T-cell (primary cell): ENCODE results near the gene ASCC1. TPM values are rescaled to one million over a fixed set of nuclear protein-coding genes. Genes with fewer than 3 reads are reported as not detected.

Source experiments
- ATAC-seq, 4 experiments: fragments of 200-7000 bp in 3 of 4; fragments of 150-1000 bp in 1 of 4; cut with Tn5 transposase; replicated peaks in 1 of 4; 1 replicate in 3 of 4; 2 replicates in 1 of 4; pipeline ENCODE4 v1.10.0; 2021; ENCODE audit warnings: moderate library complexity in 3 of 4, mild to moderate bottlenecking in 2 of 4, moderate number of reproducible peaks in 1 of 4
- CTCF ChIA-PET, 2 donors: fragments of 300-600 bp; sonication (Branson Sonifier 250); formaldehyde crosslinking; loops; one replicate each; lab custom pipeline; 2022; ENCODE audit warnings: antibody characterized with exemption in 2 of 2; lab: Charles Lee
- POLR2A ChIA-PET, 2 donors: fragments of 300-600 bp; sonication (Branson Sonifier 250); formaldehyde crosslinking; loops; one replicate each; lab custom pipeline; 2022; ENCODE audit warnings: antibody characterized with exemption in 2 of 2; lab: Charles Lee
- DNase-seq, 35 experiments: peaks; one replicate each; pipeline versions ENCODE4 v3.0.0 to v3.0.0-alpha.2; 2013 to 2023
- H3K27ac ChIP-seq: one replicate; pipeline ENCODE4 v1.5.1; 2013; ENCODE audit warnings: low read length
- H3K27me3 ChIP-seq, 2 experiments: replicated peaks in 1 of 2; 1 replicate in 1 of 2; 2 replicates in 1 of 2; pipeline versions ENCODE4 v1.6.1 to v1.7.0; 2013; ENCODE audit warnings: low read length in 1 of 2, mixed read lengths in 1 of 2; ENCODE audit not compliant: control insufficient read depth in 2 of 2, insufficient read depth in 2 of 2; ENCODE audit errors: extremely low read depth in 1 of 2
- H3K36me3 ChIP-seq, 2 donors: 1 replicate in 1 of 2; 2 replicates in 1 of 2; pipeline versions ENCODE4 v1.6.1 to v1.7.0; 2013; ENCODE audit warnings: low read length in 1 of 2; ENCODE audit not compliant: control insufficient read depth in 2 of 2, insufficient read depth in 1 of 2; ENCODE audit errors: extremely low read depth in 1 of 2
- H3K4me1 ChIP-seq, 2 experiments: 1 replicate in 1 of 2; 2 replicates in 1 of 2; pipeline versions ENCODE4 v1.6.1 to v1.7.0; 2013; ENCODE audit warnings: low read length in 2 of 2, mixed read lengths in 1 of 2; ENCODE audit not compliant: insufficient read depth in 2 of 2, control insufficient read depth in 1 of 2; ENCODE audit errors: extremely low read depth in 1 of 2
- H3K4me3 ChIP-seq, 2 donors: 1 replicate in 1 of 2; 2 replicates in 1 of 2; pipeline versions ENCODE4 v1.5.1 to v1.7.0; 2013; ENCODE audit warnings: mild to moderate bottlenecking in 2 of 2, low read length in 1 of 2, moderate library complexity in 1 of 2; ENCODE audit not compliant: control insufficient read depth in 1 of 2; ENCODE audit errors: extremely low read depth in 1 of 2
- H3K9me3 ChIP-seq: 2 replicates; pipeline ENCODE4 v1.7.0; 2013
- H3K27ac Mint-ChIP-seq, 2 donors: one replicate each; pipeline ENCODE4 v1.8.0; 2020 to 2021; ENCODE audit warnings: mild to moderate bottlenecking in 2 of 2, mixed read lengths in 2 of 2
- H3K27me3 Mint-ChIP-seq, 2 donors: one replicate each; pipeline ENCODE4 v1.8.0; 2021 to 2022; ENCODE audit warnings: mixed read lengths in 2 of 2
- H3K36me3 Mint-ChIP-seq: one replicate; pipeline ENCODE4 v1.8.0; 2021; ENCODE audit warnings: mixed read lengths
- H3K4me1 Mint-ChIP-seq, 3 donors: one replicate each; pipeline ENCODE4 v1.8.0; 2020 to 2022; ENCODE audit warnings: mixed read lengths in 3 of 3, mild to moderate bottlenecking in 1 of 3
- H3K4me3 Mint-ChIP-seq, 3 donors: one replicate each; pipeline ENCODE4 v1.8.0; 2020 to 2022; ENCODE audit warnings: mild to moderate bottlenecking in 3 of 3, mixed read lengths in 3 of 3, moderate library complexity in 3 of 3
- H3K9me3 Mint-ChIP-seq, 3 donors: one replicate each; pipeline ENCODE4 v1.8.0; 2020 to 2022; ENCODE audit warnings: mixed read lengths in 3 of 3
- WGBS: methylation state at CpG from one replicate; pipeline ENCODE4 v1.1.5; 2013; ENCODE audit warnings: missing lambda C conversion rate; ENCODE audit not compliant: insufficient coverage; 5-methylcytosine and 5-hydroxymethylcytosine counted together
- total RNA-seq, 35 experiments: library from RNA in 6 of 35; stranded (reverse) in 6 of 35; fragments of 120-200 nt in 1 of 35; gene quantifications; one replicate each; pipeline versions ENCODE4 v1.2.1 to v1.2.4 and lab custom pipeline; 2013 to 2026

The ASCC1 gene, protein sequence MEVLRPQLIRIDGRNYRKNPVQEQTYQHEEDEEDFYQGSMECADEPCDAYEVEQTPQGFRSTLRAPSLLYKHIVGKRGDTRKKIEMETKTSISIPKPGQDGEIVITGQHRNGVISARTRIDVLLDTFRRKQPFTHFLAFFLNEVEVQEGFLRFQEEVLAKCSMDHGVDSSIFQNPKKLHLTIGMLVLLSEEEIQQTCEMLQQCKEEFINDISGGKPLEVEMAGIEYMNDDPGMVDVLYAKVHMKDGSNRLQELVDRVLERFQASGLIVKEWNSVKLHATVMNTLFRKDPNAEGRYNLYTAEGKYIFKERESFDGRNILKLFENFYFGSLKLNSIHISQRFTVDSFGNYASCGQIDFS
- total RNA-seq: 10 to 100 TPM; 15.7 to 24.1 (median 21.7) TPM
- total RNA-seq (2013): 19.5 TPM
- total RNA-seq (lab: John Stamatoyannopoulos, UW): 12.2 to 36.0 (median 16.1) reads per million in 29 experiments

DNA sequence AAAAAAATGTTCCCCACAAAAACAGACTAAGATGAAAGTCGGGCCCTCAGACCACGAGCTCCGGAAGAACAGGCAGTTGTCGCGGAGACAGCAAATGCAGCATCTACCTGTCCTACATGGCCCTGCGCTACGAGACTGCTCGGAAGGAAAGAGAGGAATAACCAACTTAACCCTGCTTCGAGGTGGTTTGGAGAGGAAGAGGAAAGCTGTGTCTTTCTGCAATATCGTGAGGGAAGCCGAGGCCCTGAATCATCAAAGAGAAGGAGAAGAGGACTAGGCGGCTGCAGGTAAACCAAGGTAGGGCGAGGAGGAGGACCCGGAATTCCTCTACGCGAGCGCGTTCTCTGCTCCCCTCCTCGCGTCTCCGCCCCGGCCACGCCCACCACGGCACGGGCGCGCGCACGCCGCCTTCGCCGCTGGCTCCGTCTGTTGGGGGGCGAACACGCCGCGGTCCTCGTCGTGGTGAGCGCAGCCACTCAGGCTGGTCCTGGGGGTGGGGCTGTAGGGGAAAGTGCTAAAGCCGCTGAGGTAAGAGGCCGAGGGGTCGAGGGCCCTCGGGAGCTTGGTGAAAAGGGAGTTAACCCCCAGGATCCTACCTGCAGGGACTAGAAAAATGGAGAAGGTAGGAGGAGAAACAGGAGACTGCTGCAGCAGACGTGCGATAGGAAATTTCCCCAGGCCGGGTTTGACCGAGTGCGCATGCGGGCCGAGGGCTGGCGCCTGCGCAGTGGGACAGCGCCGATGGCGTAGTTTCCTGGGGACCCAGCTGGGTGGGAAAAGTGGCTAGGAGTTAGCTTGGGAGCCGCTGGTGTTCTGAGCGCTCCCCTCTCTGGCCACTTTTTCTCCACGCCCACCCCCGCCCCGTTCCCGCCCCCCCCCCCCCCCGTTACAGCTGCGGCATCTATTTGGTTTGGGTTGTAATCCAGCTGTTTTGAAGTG is at the start of gene ASCC1, which contains the start of gene ANAPC16:
ASCC1 (minus strand) TSS at position 666 of the 939 bp plus-strand sequence. CDS start 2,978 bp downstream, outside the sequence.
ANAPC16 (plus strand) TSS at position 402 of the 939 bp plus-strand sequence. CDS start 7,903 bp downstream, outside the sequence.
- Mint-ChIP-seq H3K27ac (peak within 1 kb of the TSS; percentile 98 to 99), H3K9me3 (no peaks in the 10 kb centered on the region), H3K4me3 (peak within 1 kb of the TSS; percentile 87 to 97 (median 96)), H3K4me1 (peaks cover 47 to 61% (median 51%) of the 10 kb centered on the region in 3 donors), H3K36me3 (peaks cover 12% of the 10 kb centered on the region), H3K27me3 (no peaks in the 10 kb centered on the region)
- ChIA-PET CTCF (interaction anchor here (0.5 to 1.6 kb wide), 15 partner anchors 9 to 897 kb away, joined by 3 to 6 read pairs (median 3); partner anchors contain the start of gene SLC29A3 (in 1 of the 2)), POLR2A (interaction anchor here in 1 of 2 donors (0.5 to 1.0 kb wide), 7 partner anchors 32 to 880 kb away, joined by 3 to 4 read pairs (median 4); no protein-coding TSS in a partner anchor)
- Histone ChIP-seq H3K9me3 (no peaks in the 10 kb centered on the region), H3K4me1 (peaks cover 30 to 47% of the 10 kb centered on the region in 2 experiments), H3K4me3 (peak within 1 kb of the TSS; percentile 64 to 98), H3K36me3 (peaks cover 0 to 18% of the 10 kb centered on the region in 2 donors), H3K27ac (peak within 1 kb of the TSS; percentile 98), H3K27me3 (no peaks in the 10 kb centered on the region)
- ATAC-seq (peak; percentile 81 to 91 (median 89)), DNase-seq (peak; percentile 86 to 98 (median 93))
- WGBS: 0% methylated on average over 41 of the region's 64 CpGs

DNA sequence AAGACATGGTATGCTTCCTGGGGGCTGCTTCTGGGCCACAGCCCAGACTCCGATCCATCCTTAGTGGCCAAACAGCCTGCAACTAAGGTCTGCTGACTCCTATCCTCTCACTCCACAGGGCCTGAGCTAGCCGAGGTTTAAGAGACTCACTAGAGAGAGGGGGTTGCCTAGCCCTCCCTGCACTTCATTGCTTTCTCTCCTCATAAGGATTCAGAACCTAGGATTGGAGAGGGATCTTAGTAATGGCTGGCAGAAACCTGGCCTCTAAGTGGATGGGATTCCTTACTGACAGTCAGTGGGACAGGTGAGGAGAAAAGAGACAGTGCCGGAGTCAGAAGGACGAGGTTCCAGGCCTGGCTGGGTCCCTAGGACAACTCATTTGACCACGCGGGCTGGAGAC is 49.4 kb upstream of the ASCC1 start:
- CTCF ChIA-PET: interaction anchor here in 1 of 2 donors (0.6 kb wide), 1 partner anchor 554 kb away, joined by 8 read pairs; no protein-coding TSS in a partner anchor

DNA sequence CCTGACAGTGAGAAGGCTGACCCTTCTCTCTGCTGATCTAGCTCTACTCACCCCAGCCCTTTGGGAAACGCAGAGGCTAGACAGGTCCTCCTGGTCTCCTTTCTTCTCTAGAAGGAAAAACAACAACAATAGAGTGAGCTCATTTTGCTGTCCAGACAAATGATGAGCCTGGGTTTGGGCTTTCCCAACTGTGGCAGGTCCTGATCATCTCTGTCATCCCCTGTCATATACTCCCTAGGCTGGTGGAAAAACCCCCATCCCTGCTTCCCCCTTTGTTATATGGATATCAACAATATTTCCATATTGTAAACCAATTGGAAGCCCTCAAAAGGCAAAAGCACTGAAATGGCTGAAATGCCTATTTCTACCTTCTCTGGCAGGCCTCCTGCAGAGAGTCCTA is 48.5 kb upstream of the ASCC1 start:
- 100% methylated on average over 1 of the region's 1 CpG for WGBS
- no peaks in the 10 kb centered on the region for H3K27me3 ChIP-seq
- H3K9me3 Mint-ChIP-seq: no peaks in the 10 kb centered on the region
- ChIA-PET CTCF (interaction anchor here in 1 of 2 donors (0.5 kb wide), 1 partner anchor 176 kb away, joined by 4 read pairs; no protein-coding TSS in a partner anchor), POLR2A (interaction anchor here (0.6 to 1.0 kb wide), 3 partner anchors 10 to 17 kb away, joined by 3 to 4 read pairs (median 3); no protein-coding TSS in a partner anchor)
- H3K27me3 Mint-ChIP-seq: no peaks in the 10 kb centered on the region
- DNase-seq (no peak), ATAC-seq (no peak)
- no peak overlapping the region for H3K27ac ChIP-seq
- peak overlapping the region in 1 of 3 donors; percentile 17 for H3K4me3 Mint-ChIP-seq
- H3K36me3 ChIP-seq: no peaks in the 10 kb centered on the region
- peak overlapping the region; percentile 77 to 92 for H3K27ac Mint-ChIP-seq
- peaks cover 21 to 48% of the 10 kb centered on the region in 2 experiments for H3K4me1 ChIP-seq
- H3K4me1 Mint-ChIP-seq: peaks cover 40 to 50% (median 49%) of the 10 kb centered on the region in 3 donors
- no peaks in the 10 kb centered on the region for H3K9me3 ChIP-seq
- no peak overlapping the region for H3K4me3 ChIP-seq
- H3K36me3 Mint-ChIP-seq: no peaks in the 10 kb centered on the region

More for the DNA sequence above, 49.4 kb upstream of the ASCC1 start:
- H3K27me3 Mint-ChIP-seq: no peaks in the 10 kb centered on the region
- peaks cover 11 to 38% of the 10 kb centered on the region in 2 experiments for H3K4me1 ChIP-seq
- ATAC-seq (no peak), DNase-seq (no peak)
- no CpG with 5 or more reads among the region's 6 CpGs for WGBS
- H3K4me3 ChIP-seq: no peak overlapping the region
- no peaks in the 10 kb centered on the region for H3K36me3 ChIP-seq
- H3K4me3 Mint-ChIP-seq: no peak overlapping the region
- H3K4me1 Mint-ChIP-seq: peaks cover 35 to 44% (median 42%) of the 10 kb centered on the region in 3 donors
- no peaks in the 10 kb centered on the region for H3K9me3 ChIP-seq
- H3K27ac Mint-ChIP-seq: peak overlapping the region; percentile 48 to 55
- POLR2A ChIA-PET: interaction anchor here in 1 of 2 donors (0.6 to 0.9 kb wide), 2 partner anchors 9 to 23 kb away, joined by 3 read pairs; no protein-coding TSS in a partner anchor
- no peaks in the 10 kb centered on the region for H3K9me3 Mint-ChIP-seq
- no peaks in the 10 kb centered on the region for H3K27me3 ChIP-seq
- no peak overlapping the region for H3K27ac ChIP-seq
- H3K36me3 Mint-ChIP-seq: no peaks in the 10 kb centered on the region

DNA sequence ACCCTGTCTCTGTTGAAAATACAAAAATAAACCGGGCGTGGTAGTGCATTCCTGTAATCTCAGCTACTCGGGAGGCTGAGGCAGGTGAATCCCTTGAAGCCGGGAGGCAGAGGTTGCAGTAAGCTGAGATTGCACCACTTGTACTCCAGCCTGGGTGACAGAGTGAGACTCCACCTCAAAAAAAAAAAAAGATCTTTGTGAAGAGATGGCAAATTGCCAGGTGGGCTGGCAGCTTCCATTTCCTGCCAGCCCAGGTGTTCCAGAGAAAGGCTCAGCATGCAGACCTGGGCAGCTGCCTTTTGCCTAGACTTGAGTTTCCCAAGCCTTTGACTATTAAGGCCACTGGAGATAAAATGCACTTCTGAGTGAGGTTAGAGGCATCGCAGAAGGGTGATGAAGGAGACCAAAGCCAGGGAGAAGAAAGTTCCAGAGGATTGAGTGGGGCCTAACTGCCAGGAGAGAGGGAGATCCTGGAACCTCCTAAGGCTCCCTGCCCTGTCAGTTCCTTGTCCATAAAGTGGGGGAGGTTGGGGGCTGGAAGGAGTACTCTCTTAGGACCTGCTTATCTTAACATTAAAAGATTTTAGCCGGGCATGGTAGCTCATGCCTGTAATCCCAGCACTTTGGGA is 47.7 kb upstream of the ASCC1 start:
- Histone ChIP-seq H3K4me1 (peaks cover 26 to 56% of the 10 kb centered on the region in 2 experiments), H3K9me3 (no peaks in the 10 kb centered on the region), H3K27me3 (no peaks in the 10 kb centered on the region), H3K36me3 (no peaks in the 10 kb centered on the region), H3K4me3 (no peak overlapping the region), H3K27ac (peak overlapping the region; percentile 39)
- Mint-ChIP-seq H3K27ac (peak overlapping the region; percentile 89 to 92), H3K27me3 (no peaks in the 10 kb centered on the region), H3K4me3 (peak overlapping the region in 2 of 3 donors; percentile 21 to 75), H3K36me3 (no peaks in the 10 kb centered on the region), H3K4me1 (peaks cover 47 to 55% (median 53%) of the 10 kb centered on the region in 3 donors), H3K9me3 (no peaks in the 10 kb centered on the region)
- 23% methylated on average over 3 of the region's 6 CpGs for WGBS
- CTCF ChIA-PET: interaction anchor here in 1 of 2 donors (0.5 kb wide), 1 partner anchor 175 kb away, joined by 4 read pairs; no protein-coding TSS in a partner anchor
- ATAC-seq (peak in 1 of 4 experiments; percentile 21), DNase-seq (peak in 26 of 35 experiments; percentile 21 to 81 (median 41))
- POLR2A ChIA-PET: interaction anchor here (0.6 to 1.0 kb wide), 4 partner anchors 10 to 197 kb away, joined by 3 to 10 read pairs (median 4); no protein-coding TSS in a partner anchor

DNA sequence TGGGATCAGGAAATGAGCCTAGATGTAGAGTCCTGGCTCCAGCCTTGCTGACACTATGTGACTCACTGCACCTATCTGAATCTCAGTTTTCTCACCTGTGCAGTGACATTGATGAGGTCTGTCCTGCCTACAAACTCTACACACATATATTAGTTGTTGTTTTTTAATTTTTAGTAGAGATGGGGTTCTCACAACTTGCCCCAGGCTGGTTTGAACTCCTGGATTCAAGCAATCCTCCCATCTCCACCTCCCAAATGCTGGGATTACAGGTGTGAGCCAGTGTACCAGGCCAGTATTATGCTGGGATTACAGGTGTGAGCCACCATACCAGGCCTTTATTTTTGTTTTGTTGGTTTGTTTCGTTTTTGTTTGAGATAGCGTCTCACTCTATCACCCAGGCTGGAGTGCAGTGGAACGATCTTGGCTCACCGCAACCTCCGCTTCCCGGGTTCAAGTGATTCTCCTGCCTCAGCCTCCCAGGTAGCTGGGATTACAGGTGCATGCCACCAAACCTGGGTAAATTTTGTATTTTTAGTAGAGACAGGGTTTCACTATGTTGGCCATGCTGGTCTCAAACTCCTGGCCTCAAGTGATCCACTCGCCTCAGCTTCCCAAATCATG is 45.8 kb upstream of the ASCC1 start:
- Histone ChIP-seq H3K27ac (peak overlapping the region; percentile 84), H3K27me3 (no peaks in the 10 kb centered on the region), H3K4me1 (peaks cover 26 to 64% of the 10 kb centered on the region in 2 experiments), H3K4me3 (peak overlapping the region in 1 of 2 donors; percentile 62), H3K9me3 (no peaks in the 10 kb centered on the region), H3K36me3 (no peaks in the 10 kb centered on the region)
- H3K27ac Mint-ChIP-seq: peak overlapping the region; percentile 94
- no CpG with 5 or more reads among the region's 7 CpGs for WGBS
- POLR2A ChIA-PET: interaction anchor here (0.6 to 1.6 kb wide), 4 partner anchors 12 to 16 kb away, joined by 3 to 7 read pairs (median 6); no protein-coding TSS in a partner anchor
- no peaks in the 10 kb centered on the region for H3K36me3 Mint-ChIP-seq
- no peaks in the 10 kb centered on the region for H3K27me3 Mint-ChIP-seq
- ATAC-seq (peak in 3 of 4 experiments; percentile 12 to 14 (median 13)), DNase-seq (peak in 1 of 35 experiments; percentile 56)
- CTCF ChIA-PET: interaction anchor here in 1 of 2 donors (0.6 to 1.6 kb wide), 2 partner anchors 35 to 64 kb away, joined by 6 to 7 read pairs; no protein-coding TSS in a partner anchor
- peak overlapping the region; percentile 86 to 87 (median 87) for H3K4me3 Mint-ChIP-seq
- H3K4me1 Mint-ChIP-seq: peaks cover 57 to 63% (median 61%) of the 10 kb centered on the region in 3 donors
- H3K9me3 Mint-ChIP-seq: no peaks in the 10 kb centered on the region
